HFF-Myc (cell line): ENCODE results near the gene NACA2.

Source experiments
- DNase-seq: peaks from one replicate; pipeline ENCODE4 v3.0.0-alpha.2; 2011; ENCODE audit warnings: low read depth; ENCODE audit errors: extremely low read depth
- H3K4me3 ChIP-seq: replicated peaks from 2 replicates; pipeline ENCODE4 v1.5.1; 2011; ENCODE audit warnings: low read depth, mild to moderate bottlenecking, control low read depth, low read length
- CTCF ChIP-seq: IDR thresholded peaks from 2 replicates; pipeline ENCODE4 v1.5.1; 2012; ENCODE audit warnings: mild to moderate bottlenecking, low read depth, low read length, control low read depth; ENCODE audit errors: missing control alignments

The NACA2 gene

GRCh38 chr17:61605692-61606091, 14.7 kb upstream of the NACA2 start:
- H3K4me3 ChIP-seq, result no peak overlapping the region
- TF ChIP-seq CTCF, result no peak
- no peak for DNase-seq

GRCh38 chr17:61601297-61601696, 10.3 kb upstream of the NACA2 start:
- H3K4me3 ChIP-seq, result no peak overlapping the region
- TF ChIP-seq CTCF, result no peak
- no peak for DNase-seq

- no peak for DNase-seq
- no peak for TF ChIP-seq CTCF
- H3K4me3 ChIP-seq, result no peak overlapping the region
These were observed 9.6 kb upstream of the NACA2 start for GRCh38 chr17:61600621-61601020.

GRCh38 chr17:61599608-61600007, 8.6 kb upstream of the NACA2 start:
- no peak overlapping the region for H3K4me3 ChIP-seq
- no peak for TF ChIP-seq CTCF

GRCh38 chr17:61598014-61598413, 7.0 kb upstream of the NACA2 start:
- no peak overlapping the region for H3K4me3 ChIP-seq
- DNase-seq, result no peak
- no peak for TF ChIP-seq CTCF

More at GRCh38 chr17:61599608-61600007, 8.6 kb upstream of the NACA2 start:
- DNase-seq, result no peak

GRCh38 chr17:61597607-61598006, 6.6 kb upstream of the NACA2 start:
- no peak overlapping the region for H3K4me3 ChIP-seq
- TF ChIP-seq CTCF, result no peak
- no peak for DNase-seq

GRCh38 chr17:61595418-61596186, 4.6 kb upstream of the NACA2 start:
- TF ChIP-seq CTCF, result no peak

More at GRCh38 chr17:61595418-61596186, 4.6 kb upstream of the NACA2 start:
- no peak overlapping the region for H3K4me3 ChIP-seq
- DNase-seq, result no peak
